ENCODE data around the gene CLDN14. TPM values are rescaled to one million over a fixed set of nuclear protein-coding genes. Genes with fewer than 3 reads are reported as not detected.
A peak's percentile ranks its signal among the peaks of the same experiment; 100 is the strongest.

The CLDN14 gene
- polyA plus RNA-seq, 1 donor from 2014 or later = not detected

- peak overlapping the region in 1 of 4 donors; percentile 33 for H3K4me3 Mint-ChIP-seq
- H3K36me3 Mint-ChIP-seq = no peaks in the 10 kb centered on the region
- no peak overlapping the region for H3K27ac Mint-ChIP-seq
- H3K9me3 Mint-ChIP-seq = no peaks in the 10 kb centered on the region
- H3K4me1 Mint-ChIP-seq = peaks cover 6 to 12% (median 7%) of the 10 kb centered on the region in 3 donors
- H3K27me3 Mint-ChIP-seq = peaks cover 9% of the 10 kb centered on the region
Measured at GRCh38 chr21:36509973-36510664, 30.2 kb upstream of the CLDN14 start.

GRCh38 chr21:36508948-36509347 lies 29.0 kb upstream of the CLDN14 start:
- peak overlapping the region in 1 of 3 donors; percentile 51 for H3K27ac Mint-ChIP-seq
- peaks cover 6 to 12% (median 7%) of the 10 kb centered on the region in 3 donors for H3K4me1 Mint-ChIP-seq
- H3K4me3 Mint-ChIP-seq = peak overlapping the region in 1 of 4 donors; percentile 57
- H3K36me3 Mint-ChIP-seq = no peaks in the 10 kb centered on the region
- no peaks in the 10 kb centered on the region for H3K9me3 Mint-ChIP-seq
- H3K27me3 Mint-ChIP-seq = peaks cover 13% of the 10 kb centered on the region

- H3K9me3 Mint-ChIP-seq = no peaks in the 10 kb centered on the region
- H3K27me3 Mint-ChIP-seq = peaks cover 12% of the 10 kb centered on the region
- no peak overlapping the region for H3K4me3 Mint-ChIP-seq
- H3K27ac Mint-ChIP-seq = no peak overlapping the region
- peaks cover 1 to 10% (median 7%) of the 10 kb centered on the region in 3 donors for H3K4me1 Mint-ChIP-seq
- H3K36me3 Mint-ChIP-seq = no peaks in the 10 kb centered on the region
Measured at GRCh38 chr21:36507397-36508018, 27.6 kb upstream of the CLDN14 start.

- H3K36me3 Mint-ChIP-seq = no peaks in the 10 kb centered on the region
- peak overlapping the region in 1 of 4 donors; percentile 45 for H3K4me3 Mint-ChIP-seq
- H3K4me1 Mint-ChIP-seq = peaks cover 0 to 6% (median 1%) of the 10 kb centered on the region in 3 donors
- H3K9me3 Mint-ChIP-seq = no peaks in the 10 kb centered on the region
- no peak overlapping the region for H3K27ac Mint-ChIP-seq
- peaks cover 6% of the 10 kb centered on the region for H3K27me3 Mint-ChIP-seq
Measured at GRCh38 chr21:36506482-36506881, 26.6 kb upstream of the CLDN14 start.

- Mint-ChIP-seq H3K9me3 (no peaks in the 10 kb centered on the region), H3K36me3 (no peaks in the 10 kb centered on the region), H3K27ac (no peak overlapping the region), H3K27me3 (peaks cover 6% of the 10 kb centered on the region), H3K4me1 (peaks cover 0 to 1% (median 0%) of the 10 kb centered on the region in 3 donors), H3K4me3 (no peak overlapping the region)
Measured at GRCh38 chr21:36504067-36505058, 24.4 kb upstream of the CLDN14 start.

GRCh38 chr21:36502365-36502764 lies 22.4 kb upstream of the CLDN14 start:
- Mint-ChIP-seq H3K27ac (no peak overlapping the region), H3K27me3 (peaks cover 6% of the 10 kb centered on the region), H3K36me3 (no peaks in the 10 kb centered on the region), H3K4me3 (no peak overlapping the region), H3K4me1 (peaks cover 0 to 1% (median 0%) of the 10 kb centered on the region in 3 donors), H3K9me3 (no peaks in the 10 kb centered on the region)

GRCh38 chr21:36501589-36501892 lies 21.6 kb upstream of the CLDN14 start:
- Mint-ChIP-seq H3K27me3 (peaks cover 6% of the 10 kb centered on the region), H3K36me3 (no peaks in the 10 kb centered on the region), H3K4me3 (no peak overlapping the region), H3K9me3 (no peaks in the 10 kb centered on the region), H3K27ac (no peak overlapping the region), H3K4me1 (peaks cover 0 to 1% (median 0%) of the 10 kb centered on the region in 3 donors)

- Mint-ChIP-seq H3K27me3 (peaks cover 6% of the 10 kb centered on the region), H3K4me1 (peaks cover 0 to 1% (median 0%) of the 10 kb centered on the region in 3 donors), H3K36me3 (no peaks in the 10 kb centered on the region), H3K27ac (no peak overlapping the region), H3K9me3 (no peaks in the 10 kb centered on the region), H3K4me3 (no peak overlapping the region)
Measured at GRCh38 chr21:36499578-36500471, 19.9 kb upstream of the CLDN14 start.

GRCh38 chr21:36494557-36494956 lies 14.6 kb upstream of the CLDN14 start:
- Mint-ChIP-seq H3K27me3 (peaks cover 4% of the 10 kb centered on the region), H3K9me3 (no peaks in the 10 kb centered on the region), H3K27ac (no peak overlapping the region)

GRCh38 chr21:36491209-36491910 lies 11.4 kb upstream of the CLDN14 start:
- Mint-ChIP-seq H3K9me3 (no peaks in the 10 kb centered on the region), H3K4me1 (peaks cover 0 to 3% (median 0%) of the 10 kb centered on the region in 3 donors), H3K4me3 (no peak overlapping the region), H3K27me3 (peaks cover 5% of the 10 kb centered on the region), H3K27ac (no peak overlapping the region), H3K36me3 (no peaks in the 10 kb centered on the region)

More at GRCh38 chr21:36494557-36494956, 14.6 kb upstream of the CLDN14 start:
- Mint-ChIP-seq H3K36me3 (no peaks in the 10 kb centered on the region), H3K4me1 (no peaks in the 10 kb centered on the region), H3K4me3 (no peak overlapping the region)

- H3K9me3 Mint-ChIP-seq = no peaks in the 10 kb centered on the region
Measured at GRCh38 chr21:36489776-36490165, 9.8 kb upstream of the CLDN14 start.

GRCh38 chr21:36489103-36489775 lies 9.3 kb upstream of the CLDN14 start:
- H3K27ac Mint-ChIP-seq = no peak overlapping the region
- H3K9me3 Mint-ChIP-seq = no peaks in the 10 kb centered on the region
- no peaks in the 10 kb centered on the region for H3K36me3 Mint-ChIP-seq

More at GRCh38 chr21:36489776-36490165, 9.8 kb upstream of the CLDN14 start:
- Mint-ChIP-seq H3K4me1 (peaks cover 0 to 3% (median 0%) of the 10 kb centered on the region in 3 donors), H3K36me3 (no peaks in the 10 kb centered on the region), H3K4me3 (no peak overlapping the region), H3K27ac (no peak overlapping the region), H3K27me3 (peaks cover 8% of the 10 kb centered on the region)

GRCh38 chr21:36487641-36488307 lies 7.9 kb upstream of the CLDN14 start:
- no peak overlapping the region for H3K27ac Mint-ChIP-seq
- no peaks in the 10 kb centered on the region for H3K9me3 Mint-ChIP-seq
- H3K27me3 Mint-ChIP-seq = peaks cover 5% of the 10 kb centered on the region
- H3K36me3 Mint-ChIP-seq = no peaks in the 10 kb centered on the region
- no peak overlapping the region for H3K4me3 Mint-ChIP-seq
- H3K4me1 Mint-ChIP-seq = peaks cover 0 to 3% (median 0%) of the 10 kb centered on the region in 3 donors

More at GRCh38 chr21:36489103-36489775, 9.3 kb upstream of the CLDN14 start:
- H3K27me3 Mint-ChIP-seq = peaks cover 8% of the 10 kb centered on the region
- H3K4me3 Mint-ChIP-seq = no peak overlapping the region
- H3K4me1 Mint-ChIP-seq = peaks cover 0 to 3% (median 0%) of the 10 kb centered on the region in 3 donors

All from IgD-negative memory B cell (primary cell).